ENCODE data around the gene VILL. TPM values are rescaled to one million over a fixed set of nuclear protein-coding genes. Genes with fewer than 3 reads are reported as not detected.

Gene VILL
- total and polyA plus RNA-seq, 2 donors (not counting 1 experiment from before 2014, with no cell fraction given), result 2.0 to 9.4 TPM

DNA sequence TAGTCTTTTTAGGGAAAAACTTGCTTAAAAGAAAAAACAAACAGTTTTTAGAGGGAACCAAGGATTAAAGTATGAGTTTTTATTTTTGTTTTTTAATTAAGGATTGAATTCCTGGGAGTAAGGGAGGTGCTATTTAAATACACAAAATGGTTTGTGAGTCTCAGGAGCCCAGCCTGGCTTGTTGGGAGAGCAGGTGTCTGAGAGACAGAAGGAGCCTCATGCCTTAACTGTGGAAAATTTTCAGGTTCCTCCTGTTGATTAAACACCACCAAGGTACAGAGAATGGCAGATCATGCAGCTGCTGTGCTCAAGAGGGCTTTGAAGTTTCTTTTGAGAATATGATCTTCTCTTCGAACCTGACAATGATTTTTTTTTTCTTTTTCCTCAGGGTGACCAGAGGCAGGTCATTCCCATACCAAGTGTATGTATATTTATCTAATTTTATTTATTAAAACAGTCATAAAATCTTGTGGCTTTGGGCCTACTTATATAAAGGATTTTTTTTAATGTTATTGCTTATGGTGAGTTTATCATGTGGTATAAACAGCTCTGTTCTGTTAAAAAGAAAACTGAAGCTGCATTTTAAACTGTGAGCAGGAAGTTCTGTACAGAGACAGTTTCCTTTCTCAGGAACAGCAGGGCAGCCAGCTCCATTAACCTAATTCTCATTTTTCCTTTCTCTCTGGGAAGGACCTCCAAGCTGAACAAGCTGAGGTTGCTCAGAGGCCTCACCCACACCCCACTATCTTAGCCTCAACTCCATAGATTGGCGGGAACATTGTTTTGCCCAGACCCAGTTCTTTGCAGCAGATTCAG lies 33.7 kb upstream of the VILL start:
- no peaks in the 10 kb centered on the region for H4K20me1 ChIP-seq (ENCODE audit: control insufficient read depth, extremely low read depth, insufficient read depth, low read length)
- H3K9me3 ChIP-seq (ENCODE audit: control insufficient read depth, insufficient read depth, low read depth, low read length), result no peaks in the 10 kb centered on the region
- TF ChIP-seq EZH2 (IDR thresholded peaks at IDR 0.05; ENCODE audit: low read length, missing control alignments), result no peak
- TF ChIP-seq, protein P1, sequence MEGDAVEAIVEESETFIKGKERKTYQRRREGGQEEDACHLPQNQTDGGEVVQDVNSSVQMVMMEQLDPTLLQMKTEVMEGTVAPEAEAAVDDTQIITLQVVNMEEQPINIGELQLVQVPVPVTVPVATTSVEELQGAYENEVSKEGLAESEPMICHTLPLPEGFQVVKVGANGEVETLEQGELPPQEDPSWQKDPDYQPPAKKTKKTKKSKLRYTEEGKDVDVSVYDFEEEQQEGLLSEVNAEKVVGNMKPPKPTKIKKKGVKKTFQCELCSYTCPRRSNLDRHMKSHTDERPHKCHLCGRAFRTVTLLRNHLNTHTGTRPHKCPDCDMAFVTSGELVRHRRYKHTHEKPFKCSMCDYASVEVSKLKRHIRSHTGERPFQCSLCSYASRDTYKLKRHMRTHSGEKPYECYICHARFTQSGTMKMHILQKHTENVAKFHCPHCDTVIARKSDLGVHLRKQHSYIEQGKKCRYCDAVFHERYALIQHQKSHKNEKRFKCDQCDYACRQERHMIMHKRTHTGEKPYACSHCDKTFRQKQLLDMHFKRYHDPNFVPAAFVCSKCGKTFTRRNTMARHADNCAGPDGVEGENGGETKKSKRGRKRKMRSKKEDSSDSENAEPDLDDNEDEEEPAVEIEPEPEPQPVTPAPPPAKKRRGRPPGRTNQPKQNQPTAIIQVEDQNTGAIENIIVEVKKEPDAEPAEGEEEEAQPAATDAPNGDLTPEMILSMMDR (conservative IDR thresholded peaks at IDR 0.05 in 1 of 2, IDR thresholded peaks at IDR 0.05 in 1 of 2; ENCODE audit: low read depth in 1 of 2, low read length in 2 of 2), result no peak
- no peak overlapping the region for H3K9ac ChIP-seq (ENCODE audit: insufficient read depth, low read length)
- peaks cover 1% of the 10 kb centered on the region for H3K36me3 ChIP-seq (ENCODE audit: control insufficient read depth, insufficient read depth, low read length)
- no peak overlapping the region for H3K4me3 ChIP-seq (replicated peaks in 1 of 4; ENCODE audit: control extremely low read depth in 1 of 4, insufficient read depth in 1 of 4, low read depth in 3 of 4, low read length in 4 of 4)
- H3K27ac ChIP-seq (ENCODE audit: insufficient read depth, low read length), result no peak overlapping the region
- H3K79me2 ChIP-seq (ENCODE audit: control insufficient read depth, insufficient read depth, low read length), result no peaks in the 10 kb centered on the region
- no peaks in the 10 kb centered on the region for H3K27me3 ChIP-seq (ENCODE audit: control insufficient read depth, insufficient read depth, low read length)
- H2AFZ ChIP-seq (ENCODE audit: low read length), result no peak overlapping the region
- peaks cover 3% of the 10 kb centered on the region for H3K4me1 ChIP-seq (ENCODE audit: control insufficient read depth, extremely low read depth, insufficient read depth, low read length)
- DNase-seq (ENCODE audit: low read depth in 2 of 2), result no peak
- no peak overlapping the region for H3K4me2 ChIP-seq (ENCODE audit: extremely low read depth, insufficient read depth, low read length)

DNA sequence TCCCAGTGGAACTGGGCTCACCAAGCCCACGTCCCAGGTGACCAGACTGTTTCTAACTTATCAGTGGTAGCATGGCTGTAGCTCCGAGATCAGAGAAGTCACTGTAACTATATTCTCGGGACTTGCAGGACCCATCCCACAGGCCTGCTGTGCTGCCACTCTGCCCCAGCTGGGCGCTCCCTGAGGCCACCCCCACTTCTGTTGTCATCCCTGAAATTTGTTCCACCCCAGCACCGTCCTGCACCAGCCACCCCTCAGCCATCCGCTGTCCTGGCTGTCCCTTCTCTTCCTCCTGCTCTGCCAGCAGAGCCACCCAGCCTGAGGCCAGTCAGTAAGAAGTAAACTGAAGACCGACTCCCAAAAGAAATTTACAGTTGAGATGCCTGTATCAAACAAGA lies 33.0 kb upstream of the VILL start:
- Histone ChIP-seq H3K27ac (ENCODE audit: insufficient read depth, low read length) (no peak overlapping the region), H3K9ac (ENCODE audit: insufficient read depth, low read length) (no peak overlapping the region), H3K27me3 (ENCODE audit: control insufficient read depth, insufficient read depth, low read length) (no peaks in the 10 kb centered on the region), H3K9me3 (ENCODE audit: control insufficient read depth, insufficient read depth, low read depth, low read length) (no peaks in the 10 kb centered on the region), H4K20me1 (ENCODE audit: control insufficient read depth, extremely low read depth, insufficient read depth, low read length) (no peaks in the 10 kb centered on the region), H3K4me1 (ENCODE audit: control insufficient read depth, extremely low read depth, insufficient read depth, low read length) (no peaks in the 10 kb centered on the region), H3K4me2 (ENCODE audit: extremely low read depth, insufficient read depth, low read length) (no peak overlapping the region), H3K79me2 (ENCODE audit: control insufficient read depth, insufficient read depth, low read length) (no peaks in the 10 kb centered on the region), H2AFZ (ENCODE audit: low read length) (no peak overlapping the region), H3K36me3 (ENCODE audit: control insufficient read depth, insufficient read depth, low read length) (peaks cover 1% of the 10 kb centered on the region), H3K4me3 (replicated peaks in 1 of 4; ENCODE audit: control extremely low read depth in 1 of 4, insufficient read depth in 1 of 4, low read depth in 3 of 4, low read length in 4 of 4) (no peak overlapping the region)
- DNase-seq (ENCODE audit: low read depth in 2 of 2), result no peak
- TF ChIP-seq, protein P1 (conservative IDR thresholded peaks at IDR 0.05 in 1 of 2, IDR thresholded peaks at IDR 0.05 in 1 of 2; ENCODE audit: low read depth in 1 of 2, low read length in 2 of 2), result no peak
- no peak for TF ChIP-seq EZH2 (IDR thresholded peaks at IDR 0.05; ENCODE audit: low read length, missing control alignments)

DNA sequence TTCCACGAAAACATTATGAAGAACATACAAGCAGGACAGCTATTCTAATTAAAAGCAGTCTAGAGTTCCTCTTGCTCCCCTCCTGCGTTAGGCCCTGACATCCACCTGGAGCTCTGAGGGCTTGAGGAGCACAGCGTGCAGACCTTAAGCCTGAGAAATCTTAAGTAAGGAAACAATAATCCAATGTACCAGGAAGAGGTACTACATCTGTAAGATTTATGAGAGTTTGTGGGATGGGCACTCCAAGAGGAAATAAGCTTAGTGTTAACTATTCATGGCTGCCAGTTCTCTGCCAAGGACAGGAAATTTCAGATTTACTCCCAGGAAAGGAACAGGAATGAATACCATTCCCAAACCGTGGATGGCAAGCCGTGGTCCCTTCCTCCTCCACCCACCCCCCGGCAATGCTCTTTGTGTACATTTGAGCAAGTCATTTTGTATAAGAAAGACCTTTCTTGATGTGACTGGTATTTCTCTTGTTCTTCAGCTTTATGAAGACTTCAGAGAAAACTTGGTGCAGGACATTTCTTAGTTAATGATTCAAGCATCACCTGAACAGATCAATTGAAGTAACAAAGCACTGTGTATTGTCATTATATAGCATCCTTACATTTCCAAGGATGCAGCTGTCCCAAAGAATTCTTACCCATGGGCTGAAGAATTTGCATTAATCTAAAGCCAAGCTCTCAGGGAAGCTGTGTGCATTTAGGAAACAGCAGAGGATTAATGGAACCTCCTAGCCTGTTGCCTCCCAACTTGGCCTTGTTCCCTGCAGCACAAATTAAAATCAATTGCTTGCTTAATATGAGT lies 28.8 kb upstream of the VILL start:
- H3K27ac ChIP-seq (ENCODE audit: insufficient read depth, low read length), result no peak overlapping the region

More for the DNA sequence above, 28.8 kb upstream of the VILL start:
- no peaks in the 10 kb centered on the region for H4K20me1 ChIP-seq (ENCODE audit: control insufficient read depth, extremely low read depth, insufficient read depth, low read length)
- no peak overlapping the region for H3K9ac ChIP-seq (ENCODE audit: insufficient read depth, low read length)
- DNase-seq (ENCODE audit: low read depth in 2 of 2), result no peak
- H3K79me2 ChIP-seq (ENCODE audit: control insufficient read depth, insufficient read depth, low read length), result no peaks in the 10 kb centered on the region
- TF ChIP-seq EZH2 (IDR thresholded peaks at IDR 0.05; ENCODE audit: low read length, missing control alignments), result no peak
- TF ChIP-seq, protein P1 (conservative IDR thresholded peaks at IDR 0.05 in 1 of 2, IDR thresholded peaks at IDR 0.05 in 1 of 2; ENCODE audit: low read depth in 1 of 2, low read length in 2 of 2), result no peak
- no peaks in the 10 kb centered on the region for H3K9me3 ChIP-seq (ENCODE audit: control insufficient read depth, insufficient read depth, low read depth, low read length)
- H3K4me2 ChIP-seq (ENCODE audit: extremely low read depth, insufficient read depth, low read length), result no peak overlapping the region
- H3K36me3 ChIP-seq (ENCODE audit: control insufficient read depth, insufficient read depth, low read length), result no peaks in the 10 kb centered on the region
- H3K4me1 ChIP-seq (ENCODE audit: control insufficient read depth, extremely low read depth, insufficient read depth, low read length), result peaks cover 2% of the 10 kb centered on the region
- no peaks in the 10 kb centered on the region for H3K27me3 ChIP-seq (ENCODE audit: control insufficient read depth, insufficient read depth, low read length)
- H3K4me3 ChIP-seq (replicated peaks in 1 of 4; ENCODE audit: control extremely low read depth in 1 of 4, insufficient read depth in 1 of 4, low read depth in 3 of 4, low read length in 4 of 4), result no peak overlapping the region
- H2AFZ ChIP-seq (ENCODE audit: low read length), result no peak overlapping the region

All from fibroblast of lung (primary cell).